Measurements from ENCODE around the gene BST2.

The BST2 gene

GRCh38 chr19:17405250-17406045 is at the start of gene BST2:
BST2 (minus strand) TSS chr19:17405630; CDS start chr19:17405575, 55 bp downstream.
- DNase-seq, result peak; percentile 93

DNA sequence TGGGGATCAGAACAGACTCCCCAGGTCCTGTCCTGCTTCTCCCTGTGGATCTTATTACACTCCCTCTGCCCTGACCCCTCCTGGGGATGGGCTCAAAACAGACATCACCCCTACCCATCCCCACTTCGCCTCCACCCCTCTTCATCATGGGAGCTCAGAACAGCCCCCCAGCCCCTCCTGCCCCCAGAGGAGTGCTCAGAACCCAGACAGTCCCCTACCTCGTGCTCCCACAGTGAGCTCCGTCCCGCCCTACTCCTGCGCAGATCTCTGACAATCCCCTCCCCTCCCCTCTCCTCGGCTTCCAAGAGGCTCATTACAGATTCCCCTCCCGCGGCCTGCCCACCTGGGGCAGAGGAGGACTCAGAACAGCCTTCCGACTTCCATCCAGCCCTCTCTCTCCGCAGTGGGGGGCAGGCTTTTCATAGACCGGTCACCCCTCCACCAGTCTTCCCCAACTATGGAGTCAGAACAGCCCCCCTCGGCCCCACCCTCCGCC is 49.2 kb upstream of the BST2 start:
- no peak for DNase-seq

- no peak for DNase-seq
These were observed 46.4 kb upstream of the BST2 start for GRCh38 chr19:17451820-17452219.

- peak; percentile 63 for DNase-seq
These were observed 45.0 kb upstream of the BST2 start for GRCh38 chr19:17450264-17451075.

DNA sequence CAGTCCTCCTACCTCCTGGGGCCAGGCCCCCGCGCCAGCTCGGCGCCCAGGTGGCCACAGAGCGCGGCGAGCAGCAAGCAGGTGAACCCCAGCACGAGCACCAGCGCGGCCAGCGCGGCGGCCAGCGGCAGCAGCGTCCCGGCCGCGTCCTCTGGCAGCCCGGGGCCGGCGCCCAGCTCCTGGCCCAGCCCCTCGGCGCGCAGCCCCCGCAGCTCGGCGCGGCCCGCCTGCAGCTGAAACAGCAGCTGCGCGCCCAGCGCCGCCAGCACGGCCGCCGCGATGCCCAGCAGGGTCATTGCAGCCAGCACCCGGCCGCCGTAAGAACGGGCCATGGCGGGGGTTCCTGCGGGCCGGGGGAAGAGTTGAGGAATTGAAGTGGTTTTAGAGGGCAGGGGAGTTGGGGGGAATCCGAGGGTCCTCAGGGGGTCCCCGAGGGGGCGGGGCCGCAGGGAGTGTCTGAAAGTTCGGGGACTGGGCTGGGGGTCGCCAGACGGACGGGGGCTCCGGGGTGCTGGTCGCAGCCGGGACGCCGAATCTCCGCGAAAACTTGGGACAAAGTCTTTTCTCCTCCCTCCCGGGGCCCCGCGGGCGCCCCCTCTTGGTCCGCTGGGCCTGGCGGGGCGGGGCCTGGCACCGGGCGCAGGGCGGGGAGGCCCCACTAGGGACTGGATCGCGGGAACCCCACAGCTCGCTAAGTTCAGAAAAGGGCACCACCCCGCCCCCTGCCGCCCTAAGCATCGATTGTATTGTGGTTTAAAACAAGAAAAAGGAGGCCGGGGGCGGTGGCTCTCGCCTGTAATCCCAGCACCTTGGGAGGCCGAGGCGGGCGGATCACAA is 42.9 kb upstream of the BST2 start, which contains the start of gene TMEM221:
TSS of gene TMEM221 (minus strand) at position 538 of the 837 bp plus-strand sequence. CDS start at position 332, 206 bp downstream.
- peak; percentile 46 for DNase-seq

- DNase-seq, result no peak
These were observed 42.3 kb upstream of the BST2 start for GRCh38 chr19:17447704-17448130.

DNA sequence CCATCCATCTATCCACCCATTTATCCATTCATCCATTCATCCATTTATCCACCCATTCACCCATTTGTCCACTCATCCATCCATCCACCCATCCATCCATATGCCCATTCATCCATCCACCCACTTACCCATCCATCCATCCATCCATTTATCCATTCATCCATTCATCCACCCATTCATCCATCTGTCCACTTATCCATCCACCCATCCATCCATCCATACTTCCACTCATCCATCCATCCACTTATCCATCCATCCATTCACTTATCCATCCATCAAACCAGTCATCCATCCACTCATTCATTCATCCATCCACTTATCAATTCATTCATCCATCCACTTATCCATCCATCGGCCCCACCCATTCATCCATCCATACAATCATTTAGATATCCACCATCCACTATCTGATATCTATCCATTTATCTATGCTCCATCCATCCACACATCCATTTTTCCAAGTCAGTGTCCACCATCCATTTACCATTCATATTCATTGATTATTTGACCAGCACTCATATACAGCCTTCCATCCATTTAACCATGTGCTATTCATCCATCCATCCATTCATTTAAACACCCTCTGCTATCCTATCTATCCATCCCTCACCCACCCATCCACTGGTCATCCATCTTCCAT is 40.2 kb upstream of the BST2 start:
- no peak for DNase-seq

GRCh38 chr19:17441241-17442021 is 36.0 kb upstream of the BST2 start:
- DNase-seq, result peak; percentile 29

DNA sequence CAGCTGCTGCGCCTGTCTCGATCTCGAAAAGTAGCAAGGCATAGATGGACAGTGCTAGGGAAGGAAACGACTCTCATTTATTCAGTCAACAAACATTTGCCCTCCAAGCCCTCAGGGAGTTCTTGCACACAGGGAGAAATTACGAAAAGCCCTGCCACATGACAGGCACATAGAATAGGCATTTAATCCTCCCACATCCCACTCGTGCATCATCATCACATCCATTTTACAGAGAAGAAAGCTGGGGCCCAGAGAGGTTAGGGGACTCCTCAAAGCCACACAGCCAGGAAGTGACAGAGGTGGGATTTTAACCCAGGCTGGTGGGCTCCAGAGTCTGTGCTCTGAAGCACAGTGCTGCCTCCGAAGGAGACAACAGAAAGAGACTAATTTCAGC is 31.4 kb upstream of the BST2 start:
- no peak for DNase-seq

- DNase-seq, result no peak
These were observed 30.9 kb upstream of the BST2 start for GRCh38 chr19:17436094-17436873.

DNA sequence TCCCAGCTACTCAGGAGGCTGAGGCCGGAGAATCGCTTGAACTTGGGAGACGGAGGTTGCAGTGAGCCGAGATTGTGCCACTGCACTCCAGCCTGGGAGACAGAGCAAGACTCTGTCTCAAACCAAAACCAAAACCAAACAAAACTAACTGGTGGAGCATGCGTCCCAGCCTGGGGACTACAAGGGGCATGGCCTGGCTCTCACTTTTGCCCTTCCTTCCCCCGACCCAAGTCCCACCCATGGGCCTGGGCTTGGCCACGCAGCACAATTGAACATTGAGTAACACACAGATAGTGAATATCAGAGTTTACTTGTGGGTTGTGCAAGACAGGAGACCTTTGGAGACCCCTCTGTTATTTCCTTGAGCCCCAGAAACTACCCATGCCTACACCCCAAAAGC is 29.8 kb upstream of the BST2 start:
- DNase-seq, result no peak

GRCh38 chr19:17431417-17431816 is 26.0 kb upstream of the BST2 start:
- DNase-seq, result no peak

DNA sequence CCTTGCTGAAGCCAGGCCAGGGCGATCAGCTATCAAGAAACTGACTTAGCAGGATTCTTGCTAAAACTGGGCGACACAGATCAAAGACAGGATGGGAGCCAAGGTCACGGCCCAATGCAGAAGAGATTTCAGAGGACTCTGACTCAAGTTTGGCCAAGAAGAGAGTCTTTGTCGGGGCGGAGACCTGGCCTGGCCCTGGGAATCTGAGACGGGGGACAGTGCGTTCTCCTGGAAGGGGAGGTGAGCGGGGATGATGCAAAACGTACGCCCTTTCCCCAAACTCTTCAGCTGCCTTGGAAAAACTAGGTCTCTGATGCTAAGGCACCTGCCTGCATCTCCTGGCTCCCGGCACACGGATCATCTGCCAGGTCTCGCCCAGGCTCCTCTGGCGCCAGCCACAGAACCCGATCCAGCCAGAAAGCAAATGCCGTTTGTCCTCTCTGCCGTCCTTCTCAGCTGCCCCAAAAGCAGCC is 24.2 kb upstream of the BST2 start:
- DNase-seq, result no peak

GRCh38 chr19:17424743-17425365 is 19.4 kb upstream of the BST2 start:
- peak; percentile 35 for DNase-seq

- DNase-seq, result no peak
These were observed 18.2 kb upstream of the BST2 start for GRCh38 chr19:17423429-17424208.

DNA sequence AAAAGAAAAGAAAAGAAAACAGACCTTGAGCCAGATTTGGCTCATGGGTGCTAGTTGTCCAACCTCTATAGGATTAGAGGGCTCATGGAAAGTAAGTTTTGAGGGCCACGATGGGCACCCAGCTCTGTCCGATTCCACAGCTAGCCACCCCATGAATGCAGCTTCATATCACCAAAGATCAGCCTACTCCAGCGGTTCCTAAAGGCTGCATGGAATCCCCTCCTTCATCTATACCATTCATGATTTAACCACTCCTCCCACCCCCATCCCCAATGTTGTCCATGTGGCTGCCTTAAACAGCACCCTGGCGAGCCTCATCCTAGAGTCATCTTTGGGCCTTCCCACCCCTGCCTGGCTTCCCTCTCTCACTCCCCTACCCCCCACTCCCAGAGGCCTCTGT is 16.5 kb upstream of the BST2 start:
- no peak for DNase-seq

DNA sequence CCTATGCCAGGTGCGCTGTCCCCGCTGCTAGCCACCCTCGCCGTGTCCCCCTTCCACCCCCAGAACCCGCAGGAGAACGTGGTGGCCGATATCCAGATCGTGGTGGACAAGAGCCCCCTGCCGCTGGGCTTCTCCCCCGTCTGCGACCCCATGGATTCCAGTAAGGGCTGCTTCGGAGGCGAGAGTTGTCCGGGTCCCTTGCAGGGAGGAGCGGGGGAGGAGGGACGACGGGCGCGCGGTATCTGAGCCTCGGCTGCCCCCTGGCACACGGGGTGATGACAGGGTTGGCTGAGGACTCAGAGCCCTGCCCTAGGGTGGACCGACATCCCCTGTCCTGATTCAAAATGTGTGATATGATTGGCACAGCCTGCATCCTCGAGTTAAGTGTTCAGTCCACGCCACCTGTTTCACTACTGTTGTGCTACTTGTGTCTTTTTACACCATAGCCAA is 15.1 kb upstream of the BST2 start:
- peak; percentile 69 for DNase-seq

GRCh38 chr19:17419621-17420474 is 14.4 kb upstream of the BST2 start, which contains the start of gene MVB12A:
MVB12A (plus strand) TSS chr19:17420047; CDS start chr19:17420136, 89 bp downstream.
- peak; percentile 99 for DNase-seq
